GM19452 (cell line): ENCODE measurements around the gene DCAF5.
"Not testable (repeated sequence)": the region's sequence is repeated elsewhere in the genome, so short reads cannot be mapped to it uniquely, and the experiment has no call there.

Experiments
- ATAC-seq: cut with Tn5 transposase; IDR thresholded peaks from one replicate; pipeline ENCODE4 v1.9.1; 2021; ENCODE audit not compliant: unreplicated experiment

DCAF5 gene

GRCh38 chr14:69152902-69153151 is at the start of gene DCAF5:
DCAF5 (minus strand) TSS chr14:69153119; CDS start chr14:69152978, 141 bp downstream.
- ATAC-seq = no peak

GRCh38 chr14:69199786-69200185 is 46.9 kb upstream of the DCAF5 start:
- ATAC-seq = no peak

- ATAC-seq = no peak
Observed at GRCh38 chr14:69193721-69194120, 40.8 kb upstream of the DCAF5 start.

- ATAC-seq = peak; percentile 69
Observed at GRCh38 chr14:69191340-69192111, 38.6 kb upstream of the DCAF5 start, which contains the start of gene EXD2. EXD2 (plus strand) TSS chr14:69191498; CDS start chr14:69209471, 17,973 bp downstream.

- ATAC-seq = no peak
Observed at GRCh38 chr14:69190191-69190590, 37.3 kb upstream of the DCAF5 start.

GRCh38 chr14:69183735-69184134 is 30.8 kb upstream of the DCAF5 start:
- no peak for ATAC-seq

GRCh38 chr14:69182580-69182979 is 29.7 kb upstream of the DCAF5 start:
- not testable (repeated sequence) for ATAC-seq

GRCh38 chr14:69181491-69181890 is 28.6 kb upstream of the DCAF5 start:
- ATAC-seq = no peak

- ATAC-seq = no peak
Observed at GRCh38 chr14:69175130-69175529, 22.2 kb upstream of the DCAF5 start.

GRCh38 chr14:69171569-69171968 is 18.6 kb upstream of the DCAF5 start:
- no peak for ATAC-seq

- no peak for ATAC-seq
Observed at GRCh38 chr14:69170839-69171238, 17.9 kb upstream of the DCAF5 start.

- not testable (repeated sequence) for ATAC-seq
Observed at GRCh38 chr14:69165787-69166186, 12.9 kb upstream of the DCAF5 start.

GRCh38 chr14:69161590-69161989 is 8.7 kb upstream of the DCAF5 start:
- ATAC-seq = no peak

- no peak for ATAC-seq
Observed at GRCh38 chr14:69156224-69156623, 3.3 kb upstream of the DCAF5 start.

- no peak for ATAC-seq
Observed at GRCh38 chr14:69154779-69155178, 1.9 kb upstream of the DCAF5 start.

- ATAC-seq = no peak
Observed at GRCh38 chr14:69153873-69154270, 953 bp upstream of the DCAF5 start.

GRCh38 chr14:69153152-69153872 is 393 bp upstream of the DCAF5 start:
- ATAC-seq = peak; percentile 87

- ATAC-seq = peak; percentile 3
Observed at GRCh38 chr14:69152181-69152901, 578 bp downstream of the DCAF5 start.

- ATAC-seq = peak; percentile 46
Observed at GRCh38 chr14:69151458-69152180, 1.3 kb downstream of the DCAF5 start.

GRCh38 chr14:69149461-69150244 is 3.3 kb downstream of the DCAF5 start:
- ATAC-seq = no peak
